GM18858 (cell line): Measurements from ENCODE around the gene SPEM3.

Experiments
- ATAC-seq: cut with Tn5 transposase; IDR thresholded peaks from one replicate; pipeline ENCODE4 v1.9.1; 2021; ENCODE audit not compliant: unreplicated experiment

The SPEM3 gene

GRCh38 chr17:7403977-7404736 lies 24.5 kb upstream of the SPEM3 start, which contains the start of gene TMEM256:
TSS of gene TMEM256 (minus strand) at chr17:7404097. CDS start at chr17:7404084, 13 bp downstream.
- ATAC-seq: peak; percentile 79

GRCh38 chr17:7404737-7405349 lies 23.8 kb upstream of the SPEM3 start:
- no peak for ATAC-seq

- no peak for ATAC-seq
Measured at GRCh38 chr17:7405350-7406234, 23.1 kb upstream of the SPEM3 start.

GRCh38 chr17:7406235-7406825 lies 22.3 kb upstream of the SPEM3 start:
- no peak for ATAC-seq

GRCh38 chr17:7407082-7407481 lies 21.6 kb upstream of the SPEM3 start:
- no peak for ATAC-seq

GRCh38 chr17:7407485-7408251 lies 21.0 kb upstream of the SPEM3 start, which contains the start of gene NLGN2:
TSS of gene NLGN2 (plus strand) at chr17:7407845. CDS start at chr17:7408256, 411 bp downstream.
- no peak for ATAC-seq

- ATAC-seq: no peak
Measured at GRCh38 chr17:7408252-7408727, 20.4 kb upstream of the SPEM3 start.

GRCh38 chr17:7408863-7409262 lies 19.8 kb upstream of the SPEM3 start:
- no peak for ATAC-seq

- no peak for ATAC-seq
Measured at GRCh38 chr17:7409716-7410115, 18.9 kb upstream of the SPEM3 start.

GRCh38 chr17:7410634-7411426 lies 17.8 kb upstream of the SPEM3 start:
- no peak for ATAC-seq

GRCh38 chr17:7411427-7411750 lies 17.3 kb upstream of the SPEM3 start:
- no peak for ATAC-seq

GRCh38 chr17:7413346-7413985 lies 15.2 kb upstream of the SPEM3 start:
- no peak for ATAC-seq

GRCh38 chr17:7414837-7415236 lies 13.8 kb upstream of the SPEM3 start:
- ATAC-seq: no peak

- no peak for ATAC-seq
Measured at GRCh38 chr17:7415784-7416183, 12.9 kb upstream of the SPEM3 start.

GRCh38 chr17:7416323-7416722 lies 12.3 kb upstream of the SPEM3 start:
- no peak for ATAC-seq

GRCh38 chr17:7417056-7417655 lies 11.5 kb upstream of the SPEM3 start:
- ATAC-seq: no peak

GRCh38 chr17:7418472-7419152 lies 10.0 kb upstream of the SPEM3 start:
- ATAC-seq: no peak
